HG03159 (cell line): Measurements from ENCODE around the gene GRIP2.

Source experiments
- ATAC-seq: cut with Tn5 transposase; IDR thresholded peaks from one replicate; pipeline ENCODE4 v1.9.1; 2021; ENCODE audit warnings: mild to moderate bottlenecking, moderate library complexity; ENCODE audit not compliant: unreplicated experiment

Gene GRIP2

DNA sequence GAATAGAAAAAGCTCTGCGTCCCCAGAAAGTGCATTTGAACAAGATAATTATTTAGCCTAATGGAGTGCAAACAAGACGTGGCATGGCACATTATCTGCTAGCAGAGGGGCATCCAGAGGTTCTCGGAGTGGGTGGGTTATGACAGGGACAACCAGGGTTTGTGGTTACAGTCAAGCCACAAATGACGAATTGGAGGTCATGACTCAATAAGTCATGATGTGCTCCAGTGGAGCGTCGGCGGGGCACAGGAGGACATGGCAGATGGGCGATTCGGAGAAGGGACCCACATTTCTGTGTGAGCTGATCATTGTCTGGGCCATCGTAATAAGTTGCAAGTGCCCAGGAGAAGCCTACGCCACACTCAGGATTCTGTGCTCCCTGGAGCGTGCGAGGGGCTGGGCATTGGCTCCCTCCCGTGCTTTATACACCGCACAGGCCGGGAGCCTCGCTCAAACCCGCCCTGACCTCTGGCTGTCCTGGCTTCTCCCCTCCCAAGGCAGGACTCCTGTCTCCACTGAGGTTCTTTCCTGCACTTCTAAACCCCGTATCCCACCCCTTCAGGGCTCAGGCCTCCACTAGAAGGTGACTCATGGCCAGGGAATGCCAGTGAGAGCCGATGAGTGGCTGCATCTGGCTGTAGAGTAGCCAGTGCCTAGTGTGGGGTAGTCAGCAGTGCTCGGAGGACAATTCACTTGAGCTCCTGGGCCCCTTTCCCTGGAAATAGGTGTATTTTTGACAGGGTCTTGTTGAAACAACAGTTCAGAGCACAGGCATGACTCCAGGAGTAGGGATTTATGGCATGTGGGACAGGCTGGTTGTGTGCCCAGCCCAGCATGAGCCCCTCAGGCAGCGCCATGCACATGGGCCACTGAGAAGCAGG lies 67.4 kb downstream of the GRIP2 start:
- ATAC-seq: no peak

DNA sequence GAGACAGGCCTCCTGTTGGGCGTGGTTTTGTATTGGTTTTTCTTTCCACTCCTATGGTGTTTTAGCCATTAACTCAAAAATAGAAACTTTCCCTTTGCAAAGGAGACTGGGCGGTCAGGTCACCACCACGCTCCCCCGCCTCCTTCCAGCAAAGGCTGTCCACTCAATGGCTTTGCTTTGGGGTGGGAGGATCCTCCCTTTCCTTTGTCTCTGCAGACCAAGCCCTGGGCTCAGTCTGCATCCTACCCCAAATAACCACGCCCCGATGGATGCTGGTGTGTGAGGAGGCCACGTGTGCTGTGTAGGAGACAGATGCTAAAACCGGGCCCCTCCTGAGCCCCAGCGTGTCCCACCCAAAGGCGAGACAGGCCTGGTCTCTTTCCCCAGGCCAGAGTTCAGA lies 68.5 kb downstream of the GRIP2 start:
- ATAC-seq: no peak

DNA sequence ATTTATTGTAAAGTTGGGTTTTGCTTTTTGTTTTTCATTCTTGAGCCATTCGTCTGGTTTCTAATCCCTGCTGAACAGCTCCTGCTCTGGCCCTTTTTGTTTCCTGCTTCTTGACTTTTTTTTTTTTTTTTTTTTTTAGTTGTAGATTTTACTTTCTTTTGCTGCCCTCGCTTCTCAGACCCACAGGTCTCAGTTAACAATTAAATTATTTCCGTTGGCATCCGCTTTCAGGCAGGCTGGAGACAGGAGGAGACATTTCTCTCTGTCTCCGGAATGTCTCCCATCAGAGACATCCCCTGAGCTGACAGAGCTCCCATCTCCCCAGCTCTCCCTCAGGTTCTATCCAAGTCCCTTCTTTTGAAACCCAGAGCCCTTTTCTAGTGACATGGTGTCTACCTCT lies 69.1 kb downstream of the GRIP2 start:
- no peak for ATAC-seq

DNA sequence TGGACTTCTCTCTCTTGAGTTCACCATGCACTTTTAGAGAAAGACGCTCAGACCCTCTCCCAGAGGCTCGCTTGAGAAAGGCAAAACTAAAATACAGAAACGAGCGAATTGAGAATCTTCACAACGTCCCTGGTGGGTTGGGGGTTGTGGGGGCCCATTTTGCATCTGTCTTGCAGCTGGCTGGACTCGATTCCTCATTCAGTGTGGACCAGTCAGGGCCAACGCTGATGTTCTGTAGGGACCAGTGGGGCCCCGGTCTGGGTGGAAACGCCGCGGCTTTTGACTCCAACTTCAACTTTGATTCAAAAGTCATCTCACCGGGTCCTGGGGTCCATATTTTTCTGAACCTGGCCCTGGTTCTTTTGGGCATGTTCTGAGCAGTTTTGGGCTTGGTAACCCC lies 69.7 kb downstream of the GRIP2 start:
- no peak for ATAC-seq

DNA sequence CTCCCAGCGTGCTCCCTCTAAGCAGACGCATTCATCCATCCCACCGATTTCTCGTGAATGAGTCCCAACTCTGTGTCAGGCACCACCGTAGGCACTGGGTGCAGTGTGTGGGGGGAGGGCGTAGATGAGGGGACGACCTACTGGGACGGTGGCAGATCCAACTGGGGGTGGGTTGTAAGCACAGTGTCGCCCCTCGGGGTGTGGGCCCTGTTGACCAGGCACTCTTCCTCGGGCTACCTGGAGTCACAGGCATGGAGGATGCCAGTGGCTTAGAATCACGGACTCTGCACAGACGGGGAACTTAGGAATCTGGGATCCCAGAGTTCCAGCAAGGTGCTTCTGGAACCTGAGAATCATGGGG lies 71.5 kb downstream of the GRIP2 start:
- ATAC-seq: no peak

DNA sequence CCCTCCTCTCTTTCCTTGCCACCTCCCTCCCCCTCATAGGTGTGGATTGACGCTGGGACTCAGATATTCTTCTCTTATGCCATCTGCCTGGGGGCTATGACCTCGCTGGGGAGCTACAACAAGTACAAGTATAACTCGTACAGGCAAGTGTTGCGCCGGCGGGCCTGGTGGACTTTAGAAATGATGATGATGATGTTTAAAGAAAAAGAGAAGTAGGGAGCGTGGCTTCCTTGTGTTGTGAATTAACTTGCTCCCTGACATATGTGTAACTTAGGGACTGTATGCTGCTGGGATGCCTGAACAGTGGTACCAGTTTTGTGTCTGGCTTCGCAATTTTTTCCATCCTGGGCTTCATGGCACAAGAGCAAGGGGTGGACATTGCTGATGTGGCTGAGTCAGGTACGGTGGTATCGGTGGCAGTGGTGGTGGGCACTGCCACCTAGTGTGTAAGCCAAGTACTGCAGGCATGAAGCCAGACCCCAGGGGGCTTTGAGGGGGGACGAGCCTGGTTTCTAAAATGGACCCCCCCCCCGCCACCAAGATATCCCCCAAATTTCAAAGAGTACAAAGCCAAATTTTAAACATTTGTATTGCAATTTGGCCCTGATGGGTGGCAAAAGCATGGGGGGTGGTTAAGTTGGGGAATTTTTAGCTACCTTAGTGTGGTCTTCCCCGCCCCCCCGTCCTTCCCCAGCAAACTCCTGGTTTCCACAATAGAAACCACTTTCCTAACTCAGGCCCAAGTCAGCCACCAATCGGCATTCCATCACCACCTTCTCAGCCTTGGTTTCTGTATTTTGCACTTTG lies 72.1 kb downstream of the GRIP2 start:
- ATAC-seq: no peak

DNA sequence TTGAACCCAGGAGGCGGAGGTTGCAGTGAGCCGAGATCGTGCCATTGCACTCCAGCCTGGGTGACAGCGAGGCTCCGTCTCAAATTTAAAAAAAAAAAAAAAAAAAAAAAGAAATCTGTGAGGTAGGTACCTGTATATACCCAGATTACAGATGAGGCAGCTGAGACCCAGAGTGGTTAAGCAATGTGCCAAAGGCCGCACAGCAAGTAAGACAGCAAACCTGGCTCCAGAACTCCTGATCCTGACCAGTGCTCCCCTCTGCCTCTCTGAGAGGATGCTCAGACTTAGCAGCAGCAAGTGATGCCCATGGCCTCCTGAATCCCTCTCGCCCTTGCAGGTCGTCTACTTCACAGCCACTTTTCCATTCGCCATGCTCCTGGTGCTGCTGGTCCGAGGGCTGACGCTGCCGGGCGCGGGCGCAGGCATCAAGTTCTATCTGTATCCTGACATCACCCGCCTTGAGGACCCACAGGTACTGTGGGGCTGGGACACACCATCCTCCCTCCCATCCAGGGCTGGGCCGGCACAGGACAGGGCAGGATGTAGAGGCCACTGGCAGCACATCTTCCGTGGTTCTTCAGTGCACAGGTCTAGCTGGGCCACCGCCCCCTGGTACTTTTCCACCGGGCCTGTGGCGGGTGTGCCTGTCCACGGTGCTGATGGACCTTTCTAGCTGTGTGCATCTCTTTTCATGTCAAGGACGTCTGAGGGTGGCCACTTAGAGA lies 73.8 kb downstream of the GRIP2 start:
- ATAC-seq: no peak

DNA sequence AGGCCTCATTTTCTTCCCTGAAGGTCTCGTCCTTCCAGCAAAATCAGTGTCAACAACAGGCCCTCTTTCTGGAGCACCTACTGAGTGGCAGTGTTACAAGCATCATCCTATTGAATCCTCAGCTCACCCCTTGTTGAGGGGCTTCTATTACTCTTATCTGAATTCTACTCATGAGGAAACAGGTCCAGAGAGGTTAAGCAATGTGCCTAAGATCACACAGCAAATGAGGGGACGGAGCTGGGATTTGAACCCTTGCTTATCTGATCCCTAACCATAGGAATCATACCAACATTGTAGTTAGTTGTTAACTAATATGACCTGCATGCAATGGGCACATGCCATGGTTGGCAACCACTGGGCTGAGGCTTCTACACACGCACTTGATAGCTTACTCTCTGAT lies 74.7 kb downstream of the GRIP2 start:
- ATAC-seq: no peak

DNA sequence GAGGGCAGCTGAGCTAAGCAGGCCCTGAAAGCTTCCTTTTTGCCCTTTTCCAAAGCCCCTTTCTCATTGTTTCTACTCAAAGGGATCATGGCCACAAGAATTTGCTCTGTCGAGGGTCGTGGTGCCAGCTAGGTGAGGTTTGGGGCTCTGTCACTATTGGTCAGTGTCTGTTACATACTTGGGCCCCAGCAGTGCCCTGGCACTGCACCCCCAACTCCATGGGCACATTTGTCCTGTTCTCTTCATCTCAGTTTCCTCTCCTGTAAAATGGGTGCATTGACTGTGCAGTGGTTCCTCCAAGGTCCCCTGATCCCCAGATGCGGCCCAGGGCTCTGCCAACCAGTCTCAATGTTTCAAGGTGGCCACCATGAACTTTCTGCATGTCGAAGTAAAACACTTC lies 75.6 kb downstream of the GRIP2 start:
- ATAC-seq: no peak

DNA sequence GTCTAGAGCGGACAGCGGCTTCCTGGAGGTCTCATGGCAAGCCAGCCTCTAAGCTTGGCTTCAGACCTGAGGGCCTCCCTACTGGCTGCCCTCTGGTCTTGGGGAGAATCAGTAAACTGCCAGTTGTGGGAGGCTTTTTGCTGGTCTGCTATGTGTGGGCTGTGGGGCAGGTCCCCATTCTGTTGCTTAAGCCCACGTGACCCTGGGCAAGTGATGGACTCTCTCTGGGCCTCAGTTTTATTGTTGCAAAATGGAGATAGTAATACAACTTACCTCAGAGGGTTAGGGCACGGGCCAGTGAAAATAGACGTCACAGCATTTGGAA lies 76.0 kb downstream of the GRIP2 start:
- no peak for ATAC-seq

DNA sequence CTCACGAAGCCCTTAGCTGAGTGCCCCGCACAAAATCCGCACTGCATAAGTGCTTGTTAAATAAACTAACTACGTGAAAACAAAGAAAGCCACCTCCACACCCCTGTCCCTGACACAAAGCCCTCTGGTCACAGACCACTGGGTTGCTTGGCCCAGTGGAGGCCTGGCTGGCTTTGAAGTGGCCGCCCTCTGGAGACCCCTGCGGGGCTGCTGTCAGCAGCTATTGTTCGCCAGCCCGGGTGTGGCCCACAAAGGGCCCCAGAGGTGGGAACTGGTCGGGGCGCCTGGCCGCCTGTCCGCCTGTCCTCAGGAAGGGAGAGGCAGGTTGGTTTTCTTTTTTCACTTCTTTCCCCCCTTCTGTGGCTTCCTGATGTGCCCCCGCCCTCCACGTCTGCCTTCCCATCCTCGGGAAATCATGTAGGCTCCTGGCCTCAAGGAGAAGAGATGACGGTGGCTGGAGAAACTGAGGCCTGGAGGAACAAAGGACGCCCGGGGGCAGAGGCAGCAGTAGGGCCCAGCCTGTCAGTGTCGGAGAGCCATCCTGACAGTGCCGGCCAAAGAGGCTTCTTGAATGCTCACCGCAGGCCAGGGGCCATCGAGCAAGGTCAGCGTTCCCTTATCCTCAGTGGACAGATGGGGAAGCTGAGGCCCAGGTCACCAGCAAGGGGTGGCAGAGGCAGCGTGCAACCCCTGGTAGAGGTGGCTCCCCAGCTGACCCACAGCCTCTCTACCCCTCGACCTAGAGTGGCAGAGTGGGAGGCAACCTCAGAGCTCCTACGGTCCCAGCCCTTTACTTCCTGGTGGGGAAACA lies 76.6 kb downstream of the GRIP2 start:
- no peak for ATAC-seq

DNA sequence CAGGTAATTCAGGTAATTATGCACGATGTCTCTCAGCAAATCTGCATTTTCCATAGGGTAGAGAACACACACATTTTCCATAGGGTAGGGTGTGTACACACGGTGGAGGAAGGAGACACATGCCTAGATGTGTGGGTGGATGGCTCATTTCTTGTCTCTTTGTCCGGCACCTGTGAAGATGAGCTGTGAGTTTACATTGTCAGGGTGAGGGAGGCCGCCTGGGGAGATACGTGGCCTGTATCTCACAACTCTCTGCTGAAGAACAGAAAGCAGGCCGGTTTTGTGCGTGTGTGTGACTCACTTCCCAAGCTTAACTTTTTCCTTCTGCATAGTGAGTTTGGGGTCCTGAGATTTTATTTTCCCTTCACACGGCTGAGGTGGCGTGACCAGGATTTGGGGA lies 77.4 kb downstream of the GRIP2 start:
- ATAC-seq: no peak

DNA sequence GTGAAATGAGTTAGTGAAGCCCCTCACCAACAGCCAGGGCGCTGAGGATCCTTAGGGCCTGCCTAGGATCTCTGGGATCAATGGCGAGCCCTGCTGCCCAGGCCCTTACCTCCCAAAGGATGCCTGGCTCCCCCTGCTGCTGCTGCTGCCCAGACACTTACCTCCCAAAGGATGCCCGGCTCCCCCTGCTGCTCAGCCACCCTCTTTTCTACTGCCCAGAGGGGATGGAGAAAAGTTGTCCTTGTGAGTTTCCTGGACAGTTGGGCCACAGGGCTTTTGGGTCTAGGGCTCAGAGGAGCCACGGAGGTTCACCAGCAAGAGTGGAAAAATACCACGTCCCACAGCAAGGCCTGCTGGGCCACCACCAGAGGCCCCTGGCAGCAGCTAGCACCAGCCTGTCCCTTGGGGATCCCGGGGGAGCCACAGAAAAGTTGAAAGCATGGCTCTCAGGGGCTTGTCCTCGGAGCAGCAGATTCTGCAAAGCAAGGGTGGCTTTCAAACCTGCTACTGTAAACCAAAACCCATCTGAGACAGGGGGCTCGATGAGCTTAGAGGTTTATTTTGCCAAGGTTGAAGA lies 78.3 kb downstream of the GRIP2 start:
- ATAC-seq: no peak

DNA sequence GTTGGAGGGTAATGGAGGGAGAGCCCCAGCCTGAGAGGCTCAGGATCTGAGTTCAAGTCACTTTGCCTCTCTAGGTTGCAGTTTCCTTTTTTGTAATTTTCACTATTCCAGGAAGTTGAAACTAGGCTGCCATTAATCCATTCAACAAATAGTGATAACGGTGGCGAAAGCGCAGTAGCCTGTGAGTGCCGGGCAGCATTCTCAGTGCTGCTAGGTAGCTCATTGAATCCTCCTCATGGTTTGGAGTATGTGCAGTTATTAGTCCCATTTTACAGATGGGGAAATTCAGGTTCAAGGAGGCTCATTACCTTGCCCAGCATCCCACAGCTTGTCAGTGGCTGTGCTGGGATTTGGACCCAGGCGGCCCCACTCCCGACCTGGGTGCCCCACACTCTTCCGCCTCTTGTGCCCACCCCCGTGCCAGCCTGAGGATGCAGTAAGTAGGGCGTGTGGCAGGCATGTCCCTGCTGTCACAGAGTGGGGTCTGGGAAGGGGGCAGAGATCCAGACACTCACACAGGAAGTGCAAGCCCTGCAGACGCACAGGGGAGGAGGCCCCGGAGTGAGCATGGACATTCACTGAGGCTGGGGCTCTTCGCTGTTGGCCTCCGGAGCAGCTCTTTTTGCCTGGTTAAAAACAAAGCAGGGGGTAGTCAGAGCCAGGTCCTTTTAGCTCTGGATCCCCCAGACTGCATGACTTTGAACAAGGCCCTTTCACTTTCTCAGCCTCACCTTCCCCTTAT lies 79.0 kb downstream of the GRIP2 start:
- ATAC-seq: no peak

DNA sequence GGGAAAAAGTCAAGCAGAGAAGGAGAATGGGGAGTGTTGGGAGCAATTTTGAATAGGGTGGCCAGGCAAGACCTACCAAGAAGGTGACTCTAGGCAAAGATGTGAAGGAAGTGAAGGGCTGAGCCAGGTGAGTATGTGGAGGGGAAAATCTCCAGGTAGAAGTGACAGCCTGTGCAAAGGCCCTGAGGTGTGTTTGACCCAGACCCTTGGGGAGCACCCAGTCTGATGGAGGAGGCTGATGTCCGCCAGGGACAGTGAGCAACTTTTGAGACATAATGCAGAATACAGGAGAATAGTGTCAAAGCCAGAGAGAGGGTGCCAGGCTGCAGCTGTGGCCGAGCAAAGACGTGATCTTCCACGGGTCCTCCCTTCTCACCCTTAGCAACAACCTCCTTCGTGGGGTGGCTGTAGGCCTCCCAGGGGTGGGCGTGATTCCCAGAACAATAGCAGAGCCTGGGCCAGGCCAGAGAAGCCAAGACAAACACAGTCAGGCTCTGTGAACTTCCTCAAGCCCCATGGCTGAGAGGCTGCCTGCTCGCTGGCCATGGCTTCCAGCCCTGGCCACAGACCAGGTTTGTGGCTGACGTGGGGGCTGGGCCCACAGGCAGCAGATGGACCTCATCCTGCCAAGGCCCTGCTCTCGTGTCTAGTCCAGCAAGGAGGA lies 79.7 kb downstream of the GRIP2 start:
- no peak for ATAC-seq

DNA sequence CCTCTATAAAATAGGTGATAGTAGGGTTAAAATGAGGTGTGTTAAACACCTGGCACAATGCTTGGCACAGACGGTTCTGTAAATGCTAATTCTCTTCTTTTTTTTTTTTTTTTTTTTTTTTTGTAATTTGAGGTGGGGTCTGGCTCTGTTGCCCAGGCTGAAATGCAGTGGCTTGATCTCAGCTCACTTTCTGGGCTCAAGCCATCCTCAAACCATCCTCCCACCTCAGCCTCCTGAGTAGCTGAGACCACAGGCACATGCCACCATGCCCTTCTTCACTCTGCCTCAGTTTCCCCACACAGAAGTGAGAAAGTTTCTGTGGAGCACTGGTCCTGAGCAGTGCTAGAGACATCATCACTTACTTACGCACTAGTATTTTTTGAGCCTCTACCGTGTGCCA lies 80.4 kb downstream of the GRIP2 start:
- no peak for ATAC-seq

DNA sequence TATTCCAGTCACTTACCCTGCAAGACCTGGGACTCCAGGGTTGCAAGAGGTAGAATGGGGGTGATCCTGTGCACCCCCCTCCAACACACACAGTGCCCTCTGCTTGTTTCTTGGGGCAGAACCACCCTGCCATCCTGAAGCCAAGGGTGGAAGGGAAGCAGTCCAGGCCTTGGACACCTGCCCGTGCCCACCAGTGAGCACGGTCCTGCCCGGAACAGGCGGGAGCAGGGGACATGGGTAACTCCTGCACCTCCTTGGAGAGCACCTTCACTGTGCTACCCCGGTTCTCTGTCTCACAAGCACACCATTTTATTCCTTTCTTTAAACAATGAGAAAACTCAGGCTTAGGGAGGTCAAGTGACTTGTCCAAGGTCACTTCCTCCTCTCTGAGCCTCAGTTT lies 80.8 kb downstream of the GRIP2 start:
- ATAC-seq: no peak

DNA sequence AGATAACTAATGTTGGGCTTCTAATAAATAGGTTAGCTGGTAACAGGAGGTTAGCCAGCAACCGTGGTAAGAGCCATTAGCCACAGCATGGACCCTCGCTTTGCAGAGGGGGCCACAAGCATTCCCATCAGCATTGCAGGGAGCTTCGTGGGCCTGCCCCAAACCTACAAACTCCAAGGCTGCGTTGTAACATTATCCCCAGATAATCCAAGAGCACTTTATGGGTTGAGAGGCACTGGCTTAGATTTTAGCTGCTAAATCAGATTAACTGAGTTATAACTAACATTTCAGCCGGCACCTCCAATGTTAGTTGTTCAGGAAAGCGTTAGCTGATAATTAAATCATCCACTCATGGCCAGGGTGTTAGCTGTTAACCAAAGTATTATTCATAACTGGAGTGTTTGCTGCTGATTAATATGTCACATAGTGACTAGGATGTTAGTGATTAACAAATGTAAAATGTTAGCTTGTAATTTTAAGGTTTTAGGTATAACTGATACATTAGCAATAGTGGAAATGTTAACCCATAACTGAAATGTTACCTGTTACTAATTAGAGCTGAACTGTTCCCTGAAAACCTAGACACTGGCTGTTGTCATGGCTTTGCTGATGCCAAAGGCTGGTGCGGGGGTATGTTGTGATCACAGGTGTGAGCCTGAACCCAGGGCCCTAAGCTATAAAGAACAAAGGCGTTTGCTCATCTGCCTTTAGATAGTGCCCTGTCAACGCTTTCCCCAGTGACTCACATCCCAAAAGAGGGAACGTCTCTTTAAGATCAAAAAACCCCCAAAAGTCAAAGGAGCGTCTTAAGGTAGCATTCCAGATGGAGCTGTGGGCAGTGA lies 81.5 kb downstream of the GRIP2 start:
- ATAC-seq: no peak

DNA sequence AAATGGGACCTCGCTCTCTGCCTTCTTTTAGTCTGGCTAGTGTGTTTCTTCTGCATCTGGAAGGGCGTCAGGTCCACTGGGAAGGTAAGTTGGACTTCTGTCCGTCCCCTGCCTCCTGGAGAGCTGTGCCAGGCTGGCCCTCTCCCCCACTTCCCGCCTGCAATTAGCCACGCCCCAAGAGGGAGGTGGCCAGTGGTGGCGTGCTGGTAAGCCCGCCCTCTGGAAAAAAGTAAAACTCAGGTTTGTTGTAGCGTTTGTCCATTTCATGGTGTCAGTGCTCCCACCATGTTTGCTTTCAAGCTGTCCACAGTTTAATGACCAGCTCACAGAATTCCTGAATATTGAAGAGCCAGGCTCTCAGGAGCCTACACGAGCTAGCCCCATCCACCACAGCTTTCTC lies 82.1 kb downstream of the GRIP2 start:
- no peak for ATAC-seq
